Measurements from ENCODE around the gene ARRDC4.

The ARRDC4 gene

DNA sequence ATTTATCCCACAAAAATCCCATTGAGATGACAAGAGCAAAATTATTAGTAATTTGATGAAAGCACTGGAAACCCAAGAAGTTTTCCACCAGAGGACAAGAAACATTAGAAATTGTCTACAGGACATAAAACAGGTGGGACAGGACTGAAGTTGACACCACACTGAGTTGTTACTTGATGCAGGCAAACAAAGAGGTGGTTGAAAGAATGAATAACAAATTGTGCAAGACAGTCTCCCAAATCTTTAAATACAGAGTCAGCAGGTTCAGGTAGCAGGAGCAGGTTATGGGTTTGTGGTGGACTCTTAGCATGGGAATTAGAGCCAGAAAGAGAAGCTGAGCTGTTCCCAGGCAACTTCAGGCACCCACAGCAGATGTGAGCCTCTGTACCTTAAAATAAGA lies 30.3 kb upstream of the ARRDC4 start:
- H3K36me3 Mint-ChIP-seq (ENCODE audit: low read depth): no peaks in the 10 kb centered on the region
- no peaks in the 10 kb centered on the region for H3K27me3 Mint-ChIP-seq (ENCODE audit: low read depth)
- no peaks in the 10 kb centered on the region for H3K4me1 Mint-ChIP-seq
- H3K4me3 Mint-ChIP-seq: no peak overlapping the region
- TF ChIP-seq CTCF (IDR thresholded peaks at IDR 0.05; ENCODE audit: unreplicated experiment in 3 of 3): no peak
- H3K9me3 Mint-ChIP-seq: peaks cover 40% of the 10 kb centered on the region
- H3K27ac Mint-ChIP-seq: no peak overlapping the region

GRCh38 chr15:97931314-97931713 lies 29.2 kb upstream of the ARRDC4 start:
- no peak for TF ChIP-seq CTCF (IDR thresholded peaks at IDR 0.05; ENCODE audit: unreplicated experiment in 3 of 3)
- no peak overlapping the region for H3K4me3 Mint-ChIP-seq
- H3K9me3 Mint-ChIP-seq: peaks cover 37% of the 10 kb centered on the region
- H3K27ac Mint-ChIP-seq: no peak overlapping the region
- H3K36me3 Mint-ChIP-seq (ENCODE audit: low read depth): no peaks in the 10 kb centered on the region
- no peaks in the 10 kb centered on the region for H3K4me1 Mint-ChIP-seq
- no peaks in the 10 kb centered on the region for H3K27me3 Mint-ChIP-seq (ENCODE audit: low read depth)

DNA sequence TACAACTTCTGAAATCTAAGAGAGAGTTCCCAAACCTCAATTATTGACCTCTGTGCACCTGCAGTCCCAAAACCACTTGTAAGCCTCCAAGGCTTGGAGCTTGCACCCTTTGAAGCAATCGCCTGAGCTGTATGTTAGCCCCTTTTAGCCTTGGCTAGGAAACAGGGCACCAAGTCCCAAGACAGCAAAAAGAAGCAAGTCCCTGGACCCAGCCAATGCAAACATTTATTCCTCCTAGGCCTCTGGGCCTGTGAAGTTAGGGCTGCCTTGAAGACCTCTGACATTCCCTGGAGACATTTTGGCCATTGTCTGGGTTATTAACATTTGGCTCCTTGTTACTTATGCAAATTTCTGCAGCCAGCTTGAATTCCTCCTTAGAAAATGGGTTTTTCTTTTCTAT lies 26.9 kb upstream of the ARRDC4 start:
- no peak for TF ChIP-seq CTCF (IDR thresholded peaks at IDR 0.05; ENCODE audit: unreplicated experiment in 3 of 3)
- Mint-ChIP-seq H3K27me3 (ENCODE audit: low read depth) (no peaks in the 10 kb centered on the region), H3K9me3 (peaks cover 29% of the 10 kb centered on the region), H3K27ac (no peak overlapping the region), H3K4me3 (no peak overlapping the region), H3K4me1 (no peaks in the 10 kb centered on the region), H3K36me3 (ENCODE audit: low read depth) (no peaks in the 10 kb centered on the region)

DNA sequence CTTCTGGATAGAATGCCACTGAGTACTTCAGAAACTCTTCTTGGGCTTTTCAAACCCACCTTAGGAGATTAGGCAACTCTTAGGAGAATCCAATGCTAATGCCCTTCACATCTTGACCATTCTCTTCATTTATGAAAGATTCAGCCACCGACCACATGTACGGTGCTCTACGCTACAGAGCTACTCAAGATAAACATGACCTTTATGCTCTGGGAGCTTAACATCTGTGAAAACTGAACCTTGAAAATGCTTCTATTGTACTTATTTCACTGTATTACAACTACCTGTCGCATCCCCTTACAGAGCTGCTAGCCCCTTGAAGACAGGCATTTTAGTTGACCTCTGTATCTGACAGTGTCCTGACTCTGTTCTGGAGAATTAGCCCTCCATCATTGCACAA lies 19.5 kb upstream of the ARRDC4 start:
- no peak for TF ChIP-seq CTCF (IDR thresholded peaks at IDR 0.05; ENCODE audit: unreplicated experiment in 3 of 3)
- Mint-ChIP-seq H3K36me3 (ENCODE audit: low read depth) (no peaks in the 10 kb centered on the region), H3K4me3 (no peak overlapping the region), H3K4me1 (no peaks in the 10 kb centered on the region), H3K27ac (no peak overlapping the region), H3K27me3 (ENCODE audit: low read depth) (peaks cover 3% of the 10 kb centered on the region), H3K9me3 (no peaks in the 10 kb centered on the region)

DNA sequence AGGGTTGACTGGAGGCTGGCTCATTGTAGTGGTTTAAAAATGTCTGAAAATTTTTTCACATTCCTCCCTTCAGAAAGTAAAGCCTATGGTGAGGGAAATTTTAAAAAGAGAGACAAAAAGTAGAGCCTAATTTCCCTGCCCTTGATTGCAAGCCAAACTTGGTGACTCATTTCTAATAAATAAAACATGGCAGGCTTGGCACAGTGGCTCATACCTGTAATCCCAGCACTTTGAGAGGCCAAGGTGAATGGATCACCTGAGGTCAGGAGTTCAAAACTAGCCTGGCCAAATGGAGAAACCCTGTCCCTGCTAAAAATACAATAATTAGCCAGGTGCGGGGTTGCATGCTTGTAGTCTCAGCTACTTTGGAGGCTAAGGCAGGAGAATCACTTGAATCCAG lies 18.9 kb upstream of the ARRDC4 start:
- Mint-ChIP-seq H3K9me3 (no peaks in the 10 kb centered on the region), H3K4me3 (no peak overlapping the region), H3K36me3 (ENCODE audit: low read depth) (no peaks in the 10 kb centered on the region), H3K4me1 (no peaks in the 10 kb centered on the region), H3K27ac (no peak overlapping the region), H3K27me3 (ENCODE audit: low read depth) (peaks cover 7% of the 10 kb centered on the region)
- TF ChIP-seq CTCF (IDR thresholded peaks at IDR 0.05; ENCODE audit: unreplicated experiment in 3 of 3): no peak

DNA sequence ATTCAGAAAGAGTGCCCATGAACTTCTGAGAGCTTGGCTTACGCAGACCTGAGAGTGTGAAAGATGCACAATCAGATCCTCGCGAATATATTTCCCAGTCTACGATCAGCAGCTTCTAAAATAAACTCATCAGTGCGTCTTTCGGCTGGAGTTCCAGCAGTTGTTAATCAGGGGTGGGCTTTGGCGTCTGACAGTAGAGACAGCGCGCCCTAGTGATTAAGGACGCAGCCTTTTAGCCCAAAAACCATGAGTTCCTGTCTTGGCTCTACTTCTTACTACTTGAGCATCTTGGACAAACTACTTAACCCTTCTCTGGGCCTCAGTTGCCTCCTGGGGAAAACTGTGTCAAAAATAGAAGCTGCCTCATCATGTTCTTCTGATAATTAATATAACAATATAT lies 15.8 kb upstream of the ARRDC4 start:
- TF ChIP-seq CTCF (IDR thresholded peaks at IDR 0.05; ENCODE audit: unreplicated experiment in 3 of 3): no peak
- Mint-ChIP-seq H3K9me3 (no peaks in the 10 kb centered on the region), H3K27me3 (ENCODE audit: low read depth) (peaks cover 7% of the 10 kb centered on the region), H3K27ac (no peak overlapping the region), H3K36me3 (ENCODE audit: low read depth) (no peaks in the 10 kb centered on the region), H3K4me3 (no peak overlapping the region), H3K4me1 (no peaks in the 10 kb centered on the region)

Data from nephron (organoid).